Left hindlimb (tissue), 1 donor: ENCODE results near the gene COQ8B.
A peak's percentile ranks its signal among the peaks of the same experiment; 100 is the strongest.

Experiments used
- DNase-seq: peaks from one replicate; pipeline ENCODE4 v3.0.0-alpha.2; 2018

COQ8B gene

DNA sequence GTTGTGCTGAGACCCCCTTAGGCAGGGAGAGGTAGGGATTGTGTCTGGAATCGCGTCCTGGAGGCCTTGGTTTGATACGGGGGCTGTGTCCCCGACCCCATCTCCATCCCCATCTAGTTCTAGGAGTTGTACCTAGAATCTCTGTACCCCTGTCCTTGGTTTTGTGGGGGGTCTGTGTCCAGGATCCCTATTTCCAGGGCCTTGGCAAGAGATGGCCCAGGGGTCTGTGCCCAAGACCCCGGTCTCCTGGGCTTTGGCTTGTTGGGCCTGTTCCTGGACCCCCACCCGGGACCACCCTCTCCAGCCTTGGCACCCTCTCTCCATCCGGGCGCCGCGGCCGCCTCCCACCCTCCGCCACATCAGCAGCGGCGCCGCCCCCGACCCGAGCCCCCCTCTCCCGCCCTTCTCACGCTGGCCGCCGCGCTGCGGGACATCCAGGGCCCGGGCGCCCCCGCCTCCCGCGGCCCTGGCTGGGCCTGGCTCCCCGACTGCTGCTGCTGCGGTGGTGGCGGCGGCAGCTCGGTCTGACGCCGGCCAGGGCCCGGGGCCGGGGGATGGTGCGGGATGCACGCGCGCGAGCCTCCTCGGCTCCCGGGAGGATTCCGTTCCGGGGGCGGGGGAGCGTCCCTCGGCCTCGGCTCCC is 26.5 kb downstream of the COQ8B start, which contains the start of gene NUMBL:
TSS of gene NUMBL (minus strand) at position 602 of the 643 bp plus-strand sequence. CDS start at position 434, 168 bp downstream.
- no peak for DNase-seq

DNA sequence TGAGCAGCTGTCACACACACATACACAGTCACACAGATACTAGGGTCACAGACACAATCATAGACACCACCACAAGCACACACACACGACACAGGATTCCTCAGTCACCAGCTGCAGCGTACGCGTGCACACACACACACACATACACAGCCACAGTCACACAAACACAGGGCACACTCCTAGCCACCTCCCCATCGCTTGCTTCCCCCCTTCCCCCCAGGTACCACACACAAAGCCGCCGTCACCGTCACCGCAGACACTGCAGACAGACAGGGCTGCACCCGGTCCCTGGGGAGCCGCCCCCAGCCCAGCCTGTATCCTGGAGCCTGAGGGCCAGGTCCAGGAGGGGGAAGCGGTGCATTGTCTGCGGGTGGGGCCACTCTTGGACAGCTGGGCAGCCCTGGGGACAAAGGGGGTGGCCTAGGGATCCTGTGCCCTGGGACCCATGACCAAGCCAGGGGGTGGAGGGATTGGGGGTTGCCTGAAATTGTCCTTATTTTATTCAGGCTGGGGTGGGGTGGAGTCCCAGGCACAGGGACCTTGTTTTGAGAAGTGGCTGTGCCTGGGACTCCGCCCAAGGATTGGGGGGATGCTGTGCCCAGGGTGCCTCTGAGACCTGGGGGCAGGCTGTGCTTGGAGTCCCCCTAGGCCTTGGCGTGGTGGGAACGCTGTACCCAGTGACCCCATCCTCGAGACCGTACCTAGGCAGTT is 27.2 kb downstream of the COQ8B start:
- DNase-seq: no peak

DNA sequence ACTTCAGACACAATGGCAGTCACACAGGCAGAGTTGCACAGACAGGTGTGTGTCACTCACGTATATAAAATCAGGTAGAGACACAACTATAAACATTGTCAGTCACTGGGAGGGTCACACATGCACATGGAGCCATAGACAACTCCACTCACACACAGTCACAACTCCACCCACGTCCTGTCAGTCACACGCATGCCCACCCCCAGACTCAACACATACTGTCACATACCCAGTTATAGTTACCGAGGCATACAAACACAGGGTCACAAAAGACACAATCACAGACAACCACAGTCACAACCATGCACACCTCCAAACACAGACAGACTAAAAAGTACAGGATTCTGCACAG is 27.7 kb downstream of the COQ8B start:
- DNase-seq: no peak

DNA sequence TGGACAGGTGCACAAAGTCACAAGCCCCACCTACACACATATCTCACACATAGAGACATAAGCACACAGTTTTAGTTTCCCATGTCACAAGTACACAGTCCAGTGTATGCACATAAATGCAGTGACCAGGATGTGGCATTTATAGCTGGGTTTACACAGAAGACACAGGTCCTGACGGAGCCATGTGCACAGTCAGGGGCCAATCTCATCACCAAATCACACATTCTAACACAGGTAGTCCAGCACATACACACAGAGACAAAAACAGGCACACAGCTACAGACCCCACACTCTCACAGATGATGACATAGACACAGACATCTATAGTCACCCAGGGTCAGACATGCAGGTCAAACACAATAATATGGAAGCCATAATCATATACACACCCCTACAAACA is 28.4 kb downstream of the COQ8B start:
- no peak for DNase-seq

DNA sequence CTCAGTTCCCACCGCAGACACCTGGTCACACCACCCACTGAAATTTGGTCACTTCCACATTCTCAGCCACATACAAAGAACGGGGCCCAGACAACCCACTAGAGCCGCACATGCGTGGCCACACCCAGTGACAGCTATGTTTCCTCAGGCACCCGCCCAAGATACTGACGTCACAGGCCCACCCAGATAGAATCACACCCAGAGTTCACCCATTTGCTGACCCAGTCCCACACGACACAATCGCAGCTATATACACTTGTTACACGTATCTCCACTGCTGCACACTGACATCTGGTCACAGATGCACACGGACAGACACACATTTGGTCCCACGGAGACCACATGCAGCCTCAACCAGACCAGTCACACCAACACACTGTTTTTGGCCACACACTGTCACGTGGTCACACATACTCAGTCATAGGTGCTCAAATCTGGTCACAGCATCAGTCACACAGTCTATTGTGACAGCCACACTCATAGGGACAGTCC is 29.1 kb downstream of the COQ8B start:
- peak; percentile 85 for DNase-seq

DNA sequence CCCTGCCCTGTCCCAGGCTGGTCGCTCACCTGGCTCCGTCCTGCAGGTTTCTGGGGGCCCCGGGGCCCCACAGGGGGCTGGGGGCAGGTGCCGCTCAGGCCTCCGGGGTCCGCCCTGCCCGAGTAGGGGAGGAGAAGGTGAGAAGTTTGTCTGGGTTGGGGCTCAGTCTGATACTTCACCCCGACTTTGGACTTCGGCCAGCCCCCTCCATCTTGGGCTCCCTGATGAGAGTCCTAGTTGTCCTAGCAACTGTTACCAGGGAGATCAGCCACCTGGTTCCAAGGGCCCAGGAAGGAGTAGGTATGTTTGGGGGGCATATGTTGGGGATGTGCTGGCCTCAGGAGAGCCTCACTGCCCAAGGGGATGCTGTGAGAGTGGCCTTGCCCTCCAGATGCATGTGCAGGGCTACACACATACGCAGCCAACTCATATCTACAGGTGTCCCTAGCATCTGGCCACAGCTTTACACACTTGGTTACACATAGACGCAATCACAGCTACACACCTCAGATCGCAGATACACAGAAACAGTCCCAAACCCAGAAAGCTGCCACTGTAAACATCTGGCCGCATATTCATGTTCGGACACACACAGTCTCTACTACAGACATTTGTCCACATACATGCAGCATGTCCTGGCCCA is 29.7 kb downstream of the COQ8B start:
- no peak for DNase-seq

DNA sequence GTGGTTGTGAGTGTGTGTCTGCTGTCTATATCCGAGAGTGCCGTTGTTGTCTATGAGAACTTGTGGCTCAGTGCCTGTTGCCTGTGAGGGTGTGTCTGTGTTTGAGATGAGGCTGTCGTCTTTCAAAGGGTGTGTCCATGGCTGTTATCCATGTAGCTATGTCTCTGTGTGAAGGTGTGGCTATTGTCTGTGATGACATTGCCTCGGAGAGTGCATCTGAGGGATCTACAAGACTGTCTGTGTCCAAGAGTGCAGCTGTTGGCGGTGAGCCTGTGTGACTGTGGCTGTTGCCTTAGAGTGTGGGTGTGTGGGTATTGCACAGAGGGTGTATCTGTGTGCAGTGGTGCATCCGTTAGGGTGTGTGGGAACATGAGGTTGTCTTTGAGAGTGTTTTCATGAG is 31.1 kb downstream of the COQ8B start:
- DNase-seq: no peak

DNA sequence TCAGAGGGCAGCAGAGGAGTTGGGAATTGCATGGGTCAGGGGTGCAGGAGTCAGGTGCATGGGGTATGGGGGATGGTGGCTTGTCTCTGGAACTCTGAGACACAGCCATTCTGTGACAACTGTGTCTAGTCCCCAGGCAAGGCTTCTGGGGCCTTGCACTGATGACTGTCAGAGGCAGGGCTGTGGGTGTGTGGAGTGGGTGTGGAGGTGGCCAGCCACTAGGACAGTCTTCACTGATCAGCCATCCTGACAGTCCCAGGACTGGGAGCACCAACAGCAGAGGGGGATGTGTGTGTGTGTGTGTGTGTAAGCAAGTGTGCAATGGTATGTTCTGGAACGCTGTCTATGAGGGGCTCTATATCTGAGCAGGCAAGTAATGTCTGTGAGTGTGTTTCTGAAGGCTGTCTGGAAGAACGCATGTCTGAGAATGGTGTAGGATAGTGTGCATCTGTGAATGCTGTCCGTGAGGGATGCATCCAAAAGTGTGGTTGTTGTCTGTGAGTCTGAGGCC is 31.6 kb downstream of the COQ8B start:
- no peak for DNase-seq

DNA sequence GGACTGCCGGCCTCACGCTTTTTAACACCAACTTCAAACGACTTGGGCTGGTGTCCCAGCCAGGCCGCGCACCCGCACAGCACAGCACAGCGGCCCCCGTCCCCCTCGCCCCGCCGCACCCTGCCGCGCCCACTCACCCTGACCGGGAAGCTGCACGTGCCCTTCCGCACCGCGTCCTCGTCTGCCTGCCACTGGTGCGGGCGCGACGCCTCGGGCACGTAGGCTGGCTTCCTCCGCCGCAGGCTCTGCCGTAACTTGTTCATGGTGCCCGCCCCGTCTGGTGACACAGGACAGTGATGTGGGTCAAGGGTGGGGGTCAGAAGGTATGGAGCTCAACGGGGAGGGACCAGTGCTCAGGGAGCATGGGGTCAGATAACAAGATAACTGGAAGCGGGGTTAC is 32.4 kb downstream of the COQ8B start:
- no peak for DNase-seq

DNA sequence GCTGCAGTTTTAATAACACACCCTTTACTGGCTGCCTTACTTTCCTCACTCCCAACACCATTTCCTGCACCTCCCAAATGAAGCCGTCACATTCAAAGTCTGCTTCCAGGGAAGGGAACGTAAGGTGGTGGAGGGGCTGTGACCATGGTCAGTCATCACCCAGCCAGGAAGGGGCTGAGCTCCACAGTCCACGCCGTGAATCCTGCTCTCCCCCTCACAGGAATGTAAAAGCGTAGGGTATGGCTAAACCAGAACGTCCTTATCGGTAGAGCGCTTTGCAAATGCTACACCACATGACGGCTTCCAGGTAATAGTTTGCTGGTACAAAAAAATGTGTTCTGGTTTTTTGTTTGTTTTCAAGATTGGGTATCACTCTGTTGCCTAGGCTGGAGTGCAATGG is 33.2 kb downstream of the COQ8B start:
- DNase-seq: no peak

DNA sequence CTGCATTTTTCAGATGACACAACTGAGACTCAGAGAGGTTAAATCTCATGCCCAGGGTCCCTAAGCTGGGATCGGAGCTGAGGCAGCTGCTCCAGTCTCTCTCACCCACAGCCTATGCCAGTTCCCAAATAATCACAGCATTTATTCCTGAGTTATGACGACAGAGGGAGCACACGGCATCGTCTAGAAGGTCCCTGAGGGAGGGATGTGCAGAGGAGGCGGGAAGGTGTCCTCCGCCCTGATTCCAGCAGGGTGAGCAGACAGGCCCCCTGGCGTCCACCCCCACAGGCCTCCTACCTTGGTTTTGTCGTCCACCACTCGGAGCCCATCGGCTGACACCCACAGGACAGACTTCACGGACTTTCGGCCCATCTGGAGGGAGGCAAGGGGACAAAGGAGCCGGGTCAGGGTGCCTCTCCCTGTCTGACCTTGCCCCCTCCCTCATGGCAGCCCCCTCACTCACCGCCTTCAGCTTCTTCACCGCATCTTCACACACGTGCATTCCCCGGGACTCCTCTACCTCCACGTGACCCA is 34.2 kb downstream of the COQ8B start:
- DNase-seq: no peak

DNA sequence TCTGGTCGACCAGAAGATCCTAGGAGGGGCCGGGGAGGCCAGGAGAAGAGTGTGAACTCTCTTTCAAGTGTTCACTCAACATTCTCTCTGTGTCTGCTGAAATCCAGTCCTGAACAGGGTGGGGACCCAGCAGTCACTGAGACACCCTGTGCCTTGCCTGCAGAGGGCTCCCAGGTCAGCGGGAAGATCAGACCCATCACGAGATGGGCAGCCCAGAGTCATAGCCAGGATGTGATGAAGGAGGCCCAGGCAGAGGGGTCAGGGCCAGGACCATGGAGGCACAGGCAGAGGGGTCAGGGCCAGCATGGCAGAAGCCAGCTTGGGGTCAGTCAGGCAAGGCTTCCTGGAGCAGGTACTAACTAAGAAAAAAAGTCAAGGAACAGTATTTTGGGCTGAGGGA is 35.6 kb downstream of the COQ8B start:
- no peak for DNase-seq

DNA sequence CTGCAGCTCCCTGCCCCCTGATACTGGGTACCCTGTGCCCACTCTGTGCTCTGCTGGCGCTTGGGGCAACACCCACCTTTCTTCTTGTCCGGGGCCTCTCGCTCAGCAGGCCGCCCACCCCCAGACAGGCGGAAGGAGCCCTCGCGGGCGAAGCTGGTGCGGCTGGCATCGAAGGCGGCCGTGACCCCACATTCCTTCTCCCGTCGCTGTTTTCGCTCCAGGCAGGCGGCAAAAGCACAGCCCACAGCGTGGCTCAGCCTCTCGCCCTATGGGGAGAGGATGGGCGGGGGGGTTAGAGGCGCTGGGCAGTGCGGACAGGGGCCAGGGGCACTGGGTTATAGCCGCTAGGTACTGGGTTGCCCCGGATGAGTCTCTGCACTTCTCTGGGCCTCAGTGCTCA is 39.5 kb downstream of the COQ8B start:
- no peak for DNase-seq

DNA sequence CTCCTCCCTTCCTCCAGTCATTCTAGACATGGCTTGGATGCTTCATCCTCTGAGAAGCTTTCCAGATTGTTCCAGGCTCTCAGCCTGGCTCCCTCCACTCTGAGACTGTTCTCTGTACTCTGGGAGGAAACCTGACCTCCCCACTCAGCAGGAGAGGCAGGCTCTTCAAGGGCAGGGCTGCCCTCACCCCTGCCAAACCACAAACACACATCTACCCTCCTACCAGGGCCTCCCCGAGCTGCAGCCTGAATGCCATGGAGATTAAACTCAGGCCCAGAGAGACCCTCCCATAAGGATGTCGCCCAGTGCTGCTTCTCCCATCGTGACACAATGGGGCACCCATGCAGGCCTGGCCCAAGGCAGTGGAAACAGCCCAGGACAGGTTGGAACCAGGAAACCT is 42.4 kb downstream of the COQ8B start:
- no peak for DNase-seq

DNA sequence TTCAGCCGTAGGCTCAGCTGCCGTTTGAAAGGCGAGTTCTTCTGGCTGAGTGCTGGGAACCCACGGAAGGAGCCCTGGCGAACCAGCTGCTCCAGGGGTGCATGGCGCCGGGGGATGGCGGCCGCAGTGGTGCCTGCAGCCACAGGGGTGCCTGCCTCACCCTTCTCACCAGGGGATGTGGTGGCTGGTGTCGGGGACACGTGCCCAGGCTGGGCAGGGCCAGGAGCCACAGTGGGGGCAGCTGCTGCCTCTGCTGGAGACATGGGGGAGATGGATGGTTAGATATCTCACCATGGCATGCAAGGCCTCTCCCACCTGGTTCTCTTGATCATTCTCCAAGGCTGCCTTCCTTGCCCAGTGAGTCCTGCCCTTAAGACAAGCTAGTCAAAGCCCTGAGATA is 43.3 kb downstream of the COQ8B start:
- no peak for DNase-seq

DNA sequence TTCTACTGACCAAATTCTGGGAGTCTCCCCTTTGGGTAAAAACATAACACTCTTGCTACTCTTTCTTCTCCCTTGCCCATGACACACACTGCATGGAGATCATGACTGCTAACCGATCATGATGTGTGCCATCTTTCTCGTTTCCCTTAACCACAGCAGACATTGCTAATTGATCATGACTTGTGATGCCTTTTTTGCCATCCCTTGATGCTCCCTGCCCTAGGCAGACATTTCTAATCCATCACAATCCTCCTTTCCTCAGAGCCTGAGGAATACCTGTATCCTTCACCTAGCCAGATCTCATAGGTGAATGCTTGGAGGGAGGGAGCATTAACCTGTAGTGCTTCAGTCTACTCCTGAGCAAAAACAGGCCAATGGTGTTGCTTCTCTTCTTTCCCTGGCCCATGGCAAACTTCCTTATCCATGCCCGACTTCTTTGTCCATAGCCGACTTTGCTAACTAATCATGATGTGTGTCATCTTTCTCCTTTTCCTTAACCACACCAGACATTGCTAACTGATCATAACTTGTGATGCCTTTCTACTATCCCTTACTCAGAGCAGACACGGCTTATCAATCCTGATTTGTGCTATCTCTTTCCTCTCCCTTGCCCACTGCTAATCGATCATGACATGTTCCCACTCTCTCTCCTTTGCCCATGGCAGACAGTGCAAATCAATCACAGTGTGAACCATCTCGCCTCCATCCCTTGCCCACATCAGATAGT is 44.0 kb downstream of the COQ8B start:
- DNase-seq: no peak

DNA sequence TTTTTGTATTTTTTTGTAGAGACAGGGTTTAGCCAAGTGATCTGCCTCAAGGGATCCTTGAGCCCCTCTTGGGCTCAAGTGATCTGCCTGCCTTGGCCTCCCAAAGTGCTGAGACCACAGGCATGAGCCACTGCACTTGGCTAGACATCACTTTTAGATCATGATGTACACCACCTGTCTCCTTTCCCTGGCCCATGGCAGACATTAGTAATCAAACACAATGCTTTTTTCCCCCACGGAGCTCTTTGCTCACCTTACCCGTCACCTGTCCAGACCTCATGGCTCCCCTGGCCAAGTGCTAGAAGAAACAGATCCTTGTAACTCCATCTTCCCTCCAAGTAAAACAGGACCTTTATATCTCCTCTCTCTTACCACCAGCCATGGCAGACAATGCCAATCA is 44.6 kb downstream of the COQ8B start:
- no peak for DNase-seq

DNA sequence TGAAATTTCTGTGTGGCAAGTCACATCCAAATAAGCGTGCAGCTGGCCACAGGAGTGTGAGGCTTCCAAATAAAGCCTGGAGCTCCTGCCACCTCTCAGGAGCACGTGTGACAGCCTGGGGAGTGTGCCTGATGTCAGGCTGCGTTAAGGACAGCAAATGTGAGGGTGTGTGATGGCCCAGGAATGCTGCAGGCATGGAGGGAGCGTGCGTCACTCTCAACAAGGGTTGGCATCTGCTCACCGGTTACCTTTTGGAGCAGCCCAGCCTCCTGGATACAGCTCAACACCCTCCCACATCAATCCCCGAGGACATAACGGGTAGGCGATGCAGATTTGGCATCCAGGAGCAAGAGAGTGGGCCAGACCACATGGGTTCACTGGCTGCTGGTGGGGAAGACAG is 45.3 kb downstream of the COQ8B start:
- no peak for DNase-seq

DNA sequence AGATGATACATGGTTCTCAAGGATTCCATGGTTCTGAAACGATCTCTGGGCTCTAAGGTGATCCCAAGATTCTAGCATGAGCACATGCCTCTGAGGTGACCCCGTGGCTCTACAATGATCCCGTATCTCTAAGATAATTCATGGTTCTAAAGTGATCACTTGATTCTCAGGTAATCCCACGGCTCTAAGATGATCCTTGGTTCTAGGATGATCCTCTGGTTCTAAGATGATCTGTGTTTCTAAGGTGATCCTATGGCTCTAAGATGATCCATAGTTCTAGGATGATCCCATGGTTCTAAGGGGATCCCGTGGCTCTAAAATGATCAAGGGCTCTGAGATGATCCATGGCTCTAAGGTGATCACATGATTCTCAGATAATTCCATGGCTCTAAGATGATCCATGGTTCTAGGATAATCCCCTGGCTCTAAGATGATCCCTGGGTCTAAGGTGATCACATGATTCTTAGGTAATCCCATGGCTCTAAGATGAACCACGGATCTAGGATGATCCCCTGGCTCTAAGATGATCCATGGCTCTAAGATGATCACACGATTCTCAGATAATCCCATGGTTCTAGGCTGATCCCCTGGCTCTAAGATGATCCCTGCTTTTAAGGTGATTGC is 47.6 kb downstream of the COQ8B start:
- no peak for DNase-seq

DNA sequence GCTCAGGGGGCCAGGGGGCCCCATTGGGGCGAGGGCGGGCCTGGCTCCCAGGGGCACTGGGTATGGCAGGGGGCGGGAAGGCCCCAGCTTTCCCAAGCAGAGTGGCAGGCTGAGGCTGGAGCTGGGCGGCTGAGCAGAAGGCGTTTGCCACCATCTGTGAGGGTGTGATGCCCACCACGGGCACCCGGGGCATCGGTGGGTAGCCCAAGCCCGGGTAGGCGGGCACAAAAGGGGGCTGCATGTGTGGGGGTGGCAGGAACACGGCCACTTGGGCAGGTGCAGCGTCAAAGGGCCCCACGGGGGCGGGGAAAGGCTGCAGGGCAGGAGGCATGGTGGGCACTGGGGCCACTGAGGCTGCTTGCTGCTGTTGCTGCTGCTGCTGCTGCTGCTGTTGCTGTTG is 49.1 kb downstream of the COQ8B start:
- DNase-seq: no peak

DNA sequence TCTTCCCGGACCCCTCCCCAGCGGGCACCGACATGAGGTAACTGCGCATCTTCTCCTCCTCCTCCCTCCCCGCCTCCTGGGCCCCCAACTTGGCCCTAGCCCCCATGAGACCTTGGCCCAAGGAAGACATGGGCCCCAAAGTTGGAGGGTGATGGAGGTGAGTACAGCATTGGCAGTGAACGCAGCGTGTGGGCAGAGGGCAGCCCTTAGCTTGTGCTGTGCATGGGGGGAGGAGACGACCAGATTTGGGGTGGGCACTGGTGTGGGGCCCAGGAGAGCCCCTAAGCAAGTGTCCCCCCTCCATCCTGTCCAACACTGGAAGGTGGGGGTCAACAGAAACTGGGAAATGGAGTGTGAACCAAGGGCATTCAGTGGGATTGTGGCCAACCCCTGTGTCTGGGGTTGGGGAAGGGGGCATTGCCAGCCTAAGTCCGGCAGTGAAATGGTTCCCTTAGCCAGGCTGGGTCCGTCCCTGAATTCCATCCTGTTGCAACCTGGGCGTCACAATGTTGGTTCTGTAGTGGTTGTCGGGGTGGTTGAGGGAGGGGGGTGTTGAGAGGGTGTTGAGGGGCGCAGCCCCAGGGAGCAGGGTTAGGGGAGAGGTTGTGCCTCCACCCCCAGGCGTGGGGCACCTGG is 49.8 kb downstream of the COQ8B start:
- DNase-seq: no peak
